Psoas muscle (tissue), 8 donors: ENCODE measurements around the gene KCND3. TPM values are rescaled to one million over a fixed set of nuclear protein-coding genes. Genes with fewer than 3 reads are reported as not detected.

ENCODE experiments used
- ATAC-seq, 4 donors: fragments of 200-7000 bp; cut with Tn5 transposase; one replicate each; pipeline ENCODE4 v1.9.1; 2020; ENCODE audit warnings: moderate library complexity in 3 of 4, mild to moderate bottlenecking in 2 of 4
- DNase-seq, 2 donors: peaks; one replicate each; pipeline ENCODE4 v3.0.0-alpha.2; 2020
- H3K27ac ChIP-seq: fragments of 200-600 bp; one replicate; pipeline ENCODE4 v1.8.0; 2022
- H3K27me3 ChIP-seq, 3 donors: fragments of 200-600 bp in 1 of 3; one replicate each; pipeline versions ENCODE4 v1.6.1 to v1.8.0; 2013 to 2022; ENCODE audit warnings: low read length in 2 of 3, mild to moderate bottlenecking in 2 of 3, moderate library complexity in 1 of 3; ENCODE audit not compliant: insufficient read depth in 3 of 3
- H3K36me3 ChIP-seq, 2 donors: fragments of 200-600 bp in 1 of 2; one replicate each; pipeline versions ENCODE4 v1.6.1 to v1.8.0; 2013 to 2022; ENCODE audit warnings: low read depth in 1 of 2, mild to moderate bottlenecking in 1 of 2, moderate library complexity in 1 of 2; ENCODE audit not compliant: insufficient read depth in 1 of 2
- H3K4me1 ChIP-seq: fragments of 200-600 bp; one replicate; pipeline ENCODE4 v1.8.0; 2022
- H3K4me3 ChIP-seq: fragments of 200-600 bp; one replicate; pipeline ENCODE4 v1.8.0; 2022; ENCODE audit warnings: mild to moderate bottlenecking
- H3K9me3 ChIP-seq: fragments of 200-600 bp; one replicate; pipeline ENCODE4 v1.8.0; 2022
- WGBS, 3 donors: extraction: QIAGEN DNeasy Blood & Tissue Kit; methylation state at CpG; one replicate each; pipeline versions ENCODE4 v1.1.6 to v1.1.7; 2013; 5-methylcytosine and 5-hydroxymethylcytosine counted together
- intact Hi-C, 2 donors: fragments of 100-400 bp; cut with DNase I; formaldehyde crosslinking; loops; one replicate each; pipeline versions ENCODE4 v1.11.0 to v1.14.2; 2022
- polyA plus RNA-seq, 3 donors: library from polyadenylated mRNA; stranded (reverse); fragments of 200-250 nt; gene quantifications; one replicate each; pipeline ENCODE4 v1.2.3, GENCODE V29; 2013
- total RNA-seq, 4 donors: library from RNA; stranded (reverse); fragmentation: NEBNext Ultra II Directional in 2 of 4; extraction: Animal tissue kit (Norgen Biotek cat#: 25700) in 2 of 4; gene quantifications; one replicate each; pipeline versions ENCODE4 v1.2.1 to v1.2.4, GENCODE V29; 2021 to 2023
- TF ChIP-seq, protein P1 (sequence below): fragments of 200-600 bp; IDR thresholded peaks from one replicate; pipeline ENCODE4 v1.8.0; 2022; ENCODE audit warnings: antibody characterized with exemption
- donor health status: healthy with polysubstance abuse.
- donor health status: DM: no; HTN: no; CAD: no; lungs with moderate emphysema.
- donor health status: Bipolar disorder and iron deficiency.
- donor health status: healthy.
- donor health status: DM: yes; HTN: yes; CAD: no.
- donor health status: DM: no; HTN: no; CAD: no.
- donor health status: DM: no; HTN: no; CAD: no.
- donor health status: DM: yes; HTN: yes; CAD: no.

KCND3 gene
- total and polyA plus RNA-seq, 7 donors, result 0.53 to 4.1 (median 1.3) TPM

DNA sequence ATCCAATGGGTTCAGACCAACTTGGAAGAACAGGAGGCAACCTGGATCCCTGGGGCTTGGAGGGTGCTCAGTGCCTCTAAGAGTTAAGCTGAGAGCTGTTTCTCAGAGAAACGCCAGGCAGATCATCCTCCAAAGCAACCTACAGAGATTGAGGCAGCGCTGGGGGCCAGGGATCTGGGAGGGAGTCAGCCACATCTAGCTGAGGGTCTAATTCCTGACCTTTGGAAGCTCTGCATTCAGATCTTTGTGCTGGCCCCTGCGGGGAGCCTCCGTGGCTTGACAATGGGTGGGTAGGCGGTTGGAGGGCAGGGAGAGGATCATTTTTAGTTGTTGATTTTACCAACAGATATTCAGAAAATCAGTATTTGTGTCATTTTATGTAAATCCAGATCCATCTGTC, 154.5 kb downstream of the KCND3 start:
- Histone ChIP-seq H3K4me3 (no peak overlapping the region), H3K9me3 (no peaks in the 10 kb centered on the region), H3K27ac (no peak overlapping the region), H3K36me3 (no peaks in the 10 kb centered on the region), H3K4me1 (no peaks in the 10 kb centered on the region), H3K27me3 (no peaks in the 10 kb centered on the region)
- DNase-seq, result no peak
- 82 to 92% (median 89%) methylated on average over 5 of the region's 5 CpGs for WGBS, 3 donors
- TF ChIP-seq, protein P1, sequence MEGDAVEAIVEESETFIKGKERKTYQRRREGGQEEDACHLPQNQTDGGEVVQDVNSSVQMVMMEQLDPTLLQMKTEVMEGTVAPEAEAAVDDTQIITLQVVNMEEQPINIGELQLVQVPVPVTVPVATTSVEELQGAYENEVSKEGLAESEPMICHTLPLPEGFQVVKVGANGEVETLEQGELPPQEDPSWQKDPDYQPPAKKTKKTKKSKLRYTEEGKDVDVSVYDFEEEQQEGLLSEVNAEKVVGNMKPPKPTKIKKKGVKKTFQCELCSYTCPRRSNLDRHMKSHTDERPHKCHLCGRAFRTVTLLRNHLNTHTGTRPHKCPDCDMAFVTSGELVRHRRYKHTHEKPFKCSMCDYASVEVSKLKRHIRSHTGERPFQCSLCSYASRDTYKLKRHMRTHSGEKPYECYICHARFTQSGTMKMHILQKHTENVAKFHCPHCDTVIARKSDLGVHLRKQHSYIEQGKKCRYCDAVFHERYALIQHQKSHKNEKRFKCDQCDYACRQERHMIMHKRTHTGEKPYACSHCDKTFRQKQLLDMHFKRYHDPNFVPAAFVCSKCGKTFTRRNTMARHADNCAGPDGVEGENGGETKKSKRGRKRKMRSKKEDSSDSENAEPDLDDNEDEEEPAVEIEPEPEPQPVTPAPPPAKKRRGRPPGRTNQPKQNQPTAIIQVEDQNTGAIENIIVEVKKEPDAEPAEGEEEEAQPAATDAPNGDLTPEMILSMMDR, result no peak
- intact Hi-C loops, result no loop called here
- no peak for ATAC-seq

DNA sequence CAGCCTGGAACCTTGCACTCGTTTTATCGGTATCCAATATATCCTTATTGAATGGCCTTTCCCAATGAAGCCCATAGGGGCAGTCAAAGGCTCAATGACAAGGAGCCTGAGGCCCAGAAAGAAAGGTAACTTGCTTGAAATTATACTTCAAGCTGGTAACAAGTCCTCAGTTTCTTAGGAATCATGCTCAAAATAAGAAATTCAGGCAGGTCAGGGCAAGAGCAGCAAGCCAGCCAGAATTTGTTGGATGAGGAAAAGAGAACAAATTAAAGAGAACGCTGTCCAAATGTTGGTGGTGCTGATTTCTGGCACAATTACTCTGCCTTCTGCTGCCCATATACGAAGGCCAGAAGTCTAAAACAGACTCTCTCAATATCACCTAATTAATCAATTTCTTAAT, 156.1 kb downstream of the KCND3 start:
- Histone ChIP-seq H3K9me3 (no peaks in the 10 kb centered on the region), H3K4me3 (no peak overlapping the region), H3K36me3 (no peaks in the 10 kb centered on the region), H3K4me1 (no peaks in the 10 kb centered on the region), H3K27ac (no peak overlapping the region), H3K27me3 (no peaks in the 10 kb centered on the region)
- ATAC-seq (no peak), DNase-seq (no peak)
- TF ChIP-seq, protein P1, result no peak
- intact Hi-C loops, result no loop called here
- WGBS, 3 donors, result 69 to 79% (median 75%) methylated on average over 4 of the region's 4 CpGs

DNA sequence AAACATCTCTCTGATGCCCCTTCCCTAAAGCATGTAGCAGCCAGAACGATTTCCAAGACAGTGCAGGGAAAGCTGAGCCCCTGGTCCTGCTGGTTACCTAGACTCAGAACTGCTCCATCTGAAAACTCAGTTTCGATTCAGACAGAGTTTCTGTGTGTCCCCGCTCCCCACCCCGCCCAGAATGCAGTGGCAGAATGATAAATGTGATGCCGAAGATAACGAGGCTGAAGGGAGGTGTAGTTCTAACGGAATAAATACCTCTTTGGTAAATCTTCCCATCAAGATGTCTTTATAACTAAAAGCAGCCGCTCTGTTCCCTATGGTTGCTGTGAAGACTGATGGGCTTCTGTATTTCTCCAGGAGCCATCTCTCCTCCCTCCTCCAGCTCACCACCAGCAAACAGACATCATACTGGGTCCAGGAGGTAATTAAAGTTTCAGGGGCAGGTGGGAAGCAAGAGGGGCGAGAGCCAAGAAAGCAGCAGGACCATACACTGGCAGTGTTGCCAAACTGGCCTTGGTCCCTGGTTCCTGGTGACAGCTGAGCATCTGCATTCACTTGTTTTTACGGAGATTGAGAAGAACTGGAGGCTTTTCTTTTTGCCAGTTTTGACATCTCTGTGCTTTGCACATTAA, 156.8 kb downstream of the KCND3 start:
- TF ChIP-seq, protein P1, result no peak
- DNase-seq (no peak), ATAC-seq (no peak)
- Histone ChIP-seq H3K27ac (no peak overlapping the region), H3K4me1 (no peaks in the 10 kb centered on the region), H3K9me3 (no peaks in the 10 kb centered on the region), H3K27me3 (no peaks in the 10 kb centered on the region), H3K36me3 (no peaks in the 10 kb centered on the region), H3K4me3 (no peak overlapping the region)
- WGBS, 3 donors, result 74 to 79% (median 74%) methylated on average over 10 of the region's 10 CpGs
- intact Hi-C loops, result no loop called here

DNA sequence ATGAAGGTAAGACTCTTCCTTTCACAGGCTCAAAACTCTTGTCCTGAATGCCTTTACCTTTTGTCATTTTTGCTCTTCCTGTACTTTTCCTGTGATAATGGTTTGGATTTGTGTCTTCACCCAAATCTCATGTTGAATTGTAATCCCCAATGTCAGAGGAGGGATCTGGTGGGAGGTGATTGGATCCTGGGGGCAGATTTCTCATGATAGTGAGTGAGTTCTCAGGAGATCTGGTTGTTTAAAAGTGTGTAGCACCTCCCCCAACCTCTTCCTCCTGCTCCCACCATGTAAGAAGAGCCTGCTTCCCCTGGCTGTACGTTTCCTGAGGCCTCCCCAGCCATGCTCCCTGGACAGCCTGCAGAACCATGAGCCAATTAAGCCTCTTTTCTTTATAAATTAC, 158.3 kb downstream of the KCND3 start:
- Histone ChIP-seq H3K4me1 (no peaks in the 10 kb centered on the region), H3K27ac (no peak overlapping the region), H3K27me3 (no peaks in the 10 kb centered on the region), H3K4me3 (no peak overlapping the region), H3K9me3 (no peaks in the 10 kb centered on the region), H3K36me3 (no peaks in the 10 kb centered on the region)
- DNase-seq, result no peak
- TF ChIP-seq, protein P1, result no peak
- intact Hi-C loops, result no loop called here
- 31 to 48% (median 47%) methylated on average over 1 of the region's 1 CpG for WGBS, 3 donors
- no peak for ATAC-seq

DNA sequence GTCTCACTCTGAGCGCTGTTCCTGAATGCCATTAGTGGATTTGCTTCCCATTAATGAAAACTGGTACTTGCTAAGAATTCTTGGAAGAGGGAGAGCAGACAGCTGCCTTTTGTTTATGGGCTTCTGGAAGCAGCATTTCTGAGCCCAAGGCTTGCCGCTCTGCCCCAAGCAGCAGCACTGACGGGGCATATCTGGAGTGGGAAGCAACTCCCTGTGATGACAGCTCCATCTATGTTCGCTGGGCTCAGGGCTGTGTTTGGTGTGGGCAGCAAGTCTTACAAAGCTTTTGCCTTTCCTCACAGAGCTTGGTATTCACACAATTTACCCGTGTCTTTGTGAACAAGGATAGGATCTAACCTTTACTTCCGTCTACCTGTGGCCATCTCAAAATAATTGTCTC, 161.5 kb downstream of the KCND3 start:
- H3K27ac ChIP-seq, result no peak overlapping the region
- no peaks in the 10 kb centered on the region for H3K4me1 ChIP-seq
- 71 to 85% (median 79%) methylated on average over 6 of the region's 6 CpGs for WGBS, 3 donors
- ATAC-seq, result no peak
- DNase-seq, result no peak
- intact Hi-C loops, result no loop called here
- TF ChIP-seq, protein P1, result no peak
- no peaks in the 10 kb centered on the region for H3K36me3 ChIP-seq
- no peak overlapping the region for H3K4me3 ChIP-seq
- H3K9me3 ChIP-seq, result no peaks in the 10 kb centered on the region
- no peaks in the 10 kb centered on the region for H3K27me3 ChIP-seq
